Peyer's patch (tissue), 4 donors: ENCODE results near the gene PLA2G4A.
A peak's percentile ranks its signal among the peaks of the same experiment; 100 is the strongest.
"Not testable (repeated sequence)": the region's sequence is repeated elsewhere in the genome, so short reads cannot be mapped to it uniquely, and the experiment has no call there.

Experiments
- POLR2A ChIP-seq, 2 donors: fragments of 450-650 bp; IDR thresholded peaks; one replicate each; pipeline ENCODE4 v1.5.1; 2017; ENCODE audit warnings: antibody characterized with exemption in 2 of 2, mild to moderate bottlenecking in 2 of 2, moderate library complexity in 2 of 2
- TF ChIP-seq, protein P1 (sequence below), 6 experiments: fragments of 450-650 bp in 4 of 6; fragments of 200-600 bp in 2 of 6; sonication (generic) in 1 of 6; IDR thresholded peaks; one replicate each; pipeline ENCODE4 v1.5.1; 2017 to 2019; ENCODE audit warnings: antibody characterized with exemption in 6 of 6, mild to moderate bottlenecking in 3 of 6, moderate library complexity in 1 of 6

- TF ChIP-seq, protein P1, sequence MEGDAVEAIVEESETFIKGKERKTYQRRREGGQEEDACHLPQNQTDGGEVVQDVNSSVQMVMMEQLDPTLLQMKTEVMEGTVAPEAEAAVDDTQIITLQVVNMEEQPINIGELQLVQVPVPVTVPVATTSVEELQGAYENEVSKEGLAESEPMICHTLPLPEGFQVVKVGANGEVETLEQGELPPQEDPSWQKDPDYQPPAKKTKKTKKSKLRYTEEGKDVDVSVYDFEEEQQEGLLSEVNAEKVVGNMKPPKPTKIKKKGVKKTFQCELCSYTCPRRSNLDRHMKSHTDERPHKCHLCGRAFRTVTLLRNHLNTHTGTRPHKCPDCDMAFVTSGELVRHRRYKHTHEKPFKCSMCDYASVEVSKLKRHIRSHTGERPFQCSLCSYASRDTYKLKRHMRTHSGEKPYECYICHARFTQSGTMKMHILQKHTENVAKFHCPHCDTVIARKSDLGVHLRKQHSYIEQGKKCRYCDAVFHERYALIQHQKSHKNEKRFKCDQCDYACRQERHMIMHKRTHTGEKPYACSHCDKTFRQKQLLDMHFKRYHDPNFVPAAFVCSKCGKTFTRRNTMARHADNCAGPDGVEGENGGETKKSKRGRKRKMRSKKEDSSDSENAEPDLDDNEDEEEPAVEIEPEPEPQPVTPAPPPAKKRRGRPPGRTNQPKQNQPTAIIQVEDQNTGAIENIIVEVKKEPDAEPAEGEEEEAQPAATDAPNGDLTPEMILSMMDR (IDR thresholded peaks at IDR 0.05): peak in 3 of 6 experiments; percentile 38 to 50 (median 43)
- not testable (repeated sequence) for TF ChIP-seq POLR2A (IDR thresholded peaks at IDR 0.05)
These were observed 88.5 kb downstream of the PLA2G4A start for GRCh38 chr1:186917106-186917786.
